Stimulated activated CD4-positive, alpha-beta T cell treated with anti-CD3 and anti-CD28 coated beads, Interleukin-4, amount 100 ng/mL, for 4 hours (primary cell): ENCODE measurements around the gene TMEM207.

Experiments
- DNase-seq, 2 experiments: peaks; one replicate each; pipeline ENCODE4 v3.0.0-alpha.2; 2020

The TMEM207 gene

GRCh38 chr3:190384309-190384756, 65.4 kb downstream of the TMEM207 start:
- DNase-seq, result no peak

GRCh38 chr3:190382082-190382481, 67.6 kb downstream of the TMEM207 start:
- no peak for DNase-seq

GRCh38 chr3:190381441-190381840, 68.3 kb downstream of the TMEM207 start:
- DNase-seq, result no peak

GRCh38 chr3:190380184-190380583, 69.5 kb downstream of the TMEM207 start:
- DNase-seq, result no peak
